ENCODE results near the gene RASGRP1.

RASGRP1 gene

GRCh38 chr15:38470816-38471215 is 93.8 kb downstream of the RASGRP1 start:
- DNase-seq (ENCODE audit: insufficient read length, low spot score) (no peak), FAIRE-seq (no peak)

DNA sequence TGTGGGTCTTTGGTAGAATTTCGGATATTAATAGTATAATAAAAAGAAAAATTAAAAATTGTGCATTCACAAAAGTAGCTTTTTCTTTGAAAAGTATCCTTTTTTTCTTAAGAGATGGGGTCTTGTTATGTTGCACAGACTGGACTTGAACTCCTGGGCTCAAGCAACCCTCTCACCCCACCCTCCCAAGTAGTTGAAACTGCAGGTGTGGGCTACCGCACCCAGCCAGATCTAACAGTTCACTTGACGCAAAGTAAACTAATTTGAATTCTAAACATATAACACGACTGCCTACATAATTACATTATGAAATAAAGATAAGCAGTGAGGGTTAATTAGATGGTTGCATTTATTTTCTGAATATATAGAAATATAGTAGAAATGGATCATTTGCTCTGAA is 99.9 kb downstream of the RASGRP1 start:
- FAIRE-seq (no peak), DNase-seq (ENCODE audit: insufficient read length, low spot score) (no peak)

- DNase-seq (ENCODE audit: insufficient read length, low spot score) (no peak), FAIRE-seq (no peak)
Measured at GRCh38 chr15:38463893-38464292, 100.7 kb downstream of the RASGRP1 start.

GRCh38 chr15:38461066-38461833 is 103.4 kb downstream of the RASGRP1 start:
- no peak for DNase-seq (ENCODE audit: insufficient read length, low spot score)
- FAIRE-seq: peak; percentile 83

GRCh38 chr15:38460543-38460942 is 104.1 kb downstream of the RASGRP1 start:
- FAIRE-seq: no peak
- no peak for DNase-seq (ENCODE audit: insufficient read length, low spot score)

GRCh38 chr15:38459480-38459879 is 105.1 kb downstream of the RASGRP1 start:
- FAIRE-seq (no peak), DNase-seq (ENCODE audit: insufficient read length, low spot score) (no peak)

GRCh38 chr15:38458646-38459045 is 106.0 kb downstream of the RASGRP1 start:
- FAIRE-seq (no peak), DNase-seq (ENCODE audit: insufficient read length, low spot score) (no peak)

DNA sequence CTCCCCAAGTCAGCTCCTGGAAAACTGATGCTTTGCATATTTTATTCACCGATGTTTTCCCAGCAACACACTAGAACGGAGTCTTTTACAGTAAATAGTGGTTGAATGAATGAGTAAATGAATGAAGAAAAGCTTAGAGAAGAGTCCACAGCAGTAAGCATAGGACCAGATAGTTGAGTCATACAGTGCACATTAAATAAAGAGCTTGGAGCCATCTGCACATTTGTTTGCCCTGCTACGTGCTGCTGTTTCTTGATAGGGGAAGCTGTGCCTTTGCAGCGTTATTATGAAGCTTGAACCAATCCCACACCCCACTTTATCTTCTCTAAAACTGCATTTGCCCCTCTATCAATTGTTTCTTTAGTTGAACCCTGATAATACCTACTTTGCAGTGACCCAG is 109.5 kb downstream of the RASGRP1 start:
- no peak for DNase-seq (ENCODE audit: insufficient read length, low spot score)
- no peak for FAIRE-seq

GRCh38 chr15:38454696-38455090 is 109.9 kb downstream of the RASGRP1 start:
- no peak for DNase-seq (ENCODE audit: insufficient read length, low spot score)

DNA sequence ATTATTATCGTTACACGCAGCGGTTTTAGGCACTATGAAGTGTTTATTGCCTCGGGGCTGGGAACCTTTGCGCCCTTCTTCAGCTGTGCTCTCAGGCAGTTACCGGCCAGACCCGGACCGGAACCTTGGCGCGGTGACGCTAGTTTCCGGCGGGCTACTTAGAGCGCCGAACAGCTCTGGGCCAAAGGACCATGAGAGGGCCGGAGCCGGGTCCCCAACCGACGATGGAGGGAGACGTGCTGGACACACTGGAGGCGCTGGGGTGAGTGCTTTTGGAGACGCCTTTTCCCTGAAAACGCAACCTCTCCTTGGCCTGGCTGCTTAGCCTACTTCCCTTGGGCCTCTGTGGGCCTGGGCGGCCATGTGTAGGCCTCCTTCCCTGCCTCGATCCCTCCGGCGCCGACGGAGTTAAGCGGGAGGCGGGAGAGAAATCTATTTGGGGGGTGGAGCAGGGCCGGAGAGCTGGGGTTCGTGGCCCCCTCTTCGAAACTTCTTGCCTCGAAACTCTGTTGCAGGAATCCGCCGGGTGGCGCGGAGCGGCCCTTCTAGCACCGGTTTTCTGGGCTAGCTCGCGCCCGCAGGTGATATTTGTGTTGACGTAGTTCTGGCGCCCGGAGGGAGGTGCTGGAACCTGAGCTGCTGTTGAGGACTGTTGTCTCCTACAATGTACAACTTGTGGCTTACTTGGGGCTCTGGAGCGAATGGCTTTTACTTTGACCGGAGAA is 110.5 kb downstream of the RASGRP1 start, which contains the start of gene FAM98B:
FAM98B (plus strand) TSS at position 157 of the 725 bp plus-strand sequence; CDS start at position 192, 35 bp downstream.
- DNase-seq (ENCODE audit: insufficient read length, low spot score) (peak; percentile 51), FAIRE-seq (peak; percentile 79)

More at GRCh38 chr15:38454696-38455090, 109.9 kb downstream of the RASGRP1 start:
- FAIRE-seq: no peak

DNA sequence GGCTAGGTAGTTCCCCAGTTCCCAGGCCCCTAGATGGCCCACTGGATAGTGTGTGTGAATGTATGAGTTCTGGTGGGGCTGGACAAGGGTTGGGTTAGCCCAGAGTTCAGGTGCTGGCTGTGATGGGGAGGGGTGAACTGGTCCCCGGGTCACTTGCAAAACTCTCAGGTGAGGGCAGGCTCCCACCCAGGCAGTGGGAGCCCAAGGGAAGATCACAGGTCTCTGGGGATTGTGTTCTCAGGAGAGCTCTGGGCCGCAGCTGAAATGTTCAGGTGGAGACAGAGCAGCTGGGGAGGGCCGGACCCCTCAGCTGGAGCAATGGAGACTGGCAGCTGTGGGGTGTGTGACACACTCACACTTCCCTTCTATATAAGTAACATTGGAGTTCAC is 123.5 kb downstream of the RASGRP1 start:
- FAIRE-seq (no peak), DNase-seq (ENCODE audit: insufficient read length, low spot score) (no peak)

DNA sequence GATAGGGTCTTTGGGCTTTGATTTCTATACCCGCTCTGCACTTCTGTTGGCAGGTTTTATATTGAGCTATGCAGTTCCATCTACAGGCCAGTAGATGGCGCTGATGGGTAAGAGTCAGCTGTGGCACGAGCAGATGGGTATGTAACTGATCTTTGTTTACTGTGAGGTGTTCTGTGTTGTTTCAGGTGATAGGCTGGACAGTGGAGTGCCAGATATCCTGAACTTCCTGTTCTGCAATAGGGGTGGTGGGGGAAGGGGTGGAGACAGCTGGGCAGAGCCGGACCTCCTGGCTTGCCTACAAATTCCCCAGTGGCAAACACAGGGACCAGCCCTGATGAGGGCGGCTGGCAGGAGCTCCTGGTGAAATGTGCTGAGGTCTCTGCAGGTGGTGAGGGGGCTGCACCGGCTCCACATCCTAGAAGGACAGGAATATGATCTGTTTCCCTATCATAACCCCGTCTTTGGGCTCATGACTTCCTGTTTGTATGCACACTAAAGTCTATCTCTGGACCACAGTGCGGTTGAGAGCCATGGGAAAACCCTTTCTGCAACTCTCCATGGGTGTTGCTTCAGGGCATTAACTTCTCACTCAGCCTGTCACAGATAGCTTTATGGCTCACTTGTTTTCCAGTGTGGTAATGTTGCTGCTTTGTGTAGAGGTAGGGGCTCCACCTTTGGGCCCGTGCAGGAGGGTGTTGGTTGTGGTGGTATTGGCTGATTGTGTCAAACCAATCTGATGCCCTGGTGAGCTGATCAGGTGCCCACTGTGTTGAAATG is 124.1 kb downstream of the RASGRP1 start:
- FAIRE-seq (peak; percentile 97), DNase-seq (ENCODE audit: insufficient read length, low spot score) (no peak)
